B cell (primary cell): ENCODE data around the gene LPCAT3. TPM values are rescaled to one million over a fixed set of nuclear protein-coding genes. Genes with fewer than 3 reads are reported as not detected.

Experiments
- ATAC-seq: fragments of 200-7000 bp; cut with Tn5 transposase; one replicate; pipeline ENCODE4 v1.10.0; 2021; ENCODE audit warnings: low read depth, mild to moderate bottlenecking, moderate number of reproducible peaks, moderate library complexity
- CTCF ChIA-PET: fragments of 350-600 bp; sonication (Branson Sonifier 250); formaldehyde crosslinking; loops from one replicate; lab custom pipeline; 2021; ENCODE audit warnings: antibody characterized with exemption, inconsistent platforms; lab: Charles Lee
- POLR2A ChIA-PET: fragments of 350-600 bp; sonication (Branson Sonifier 250); formaldehyde crosslinking; loops from one replicate; lab custom pipeline; 2021; ENCODE audit warnings: antibody characterized with exemption; lab: Charles Lee
- DNase-seq: peaks from one replicate; pipeline ENCODE4 v3.0.0; 2013
- H2AFZ ChIP-seq: 2 replicates; pipeline ENCODE4 v1.6.1; 2012; ENCODE audit warnings: mild to moderate bottlenecking, low read depth, low read length; ENCODE audit not compliant: insufficient read depth, poor library complexity, severe bottlenecking
- H3K27ac ChIP-seq, 2 donors: 1 replicate in 1 of 2; 2 replicates in 1 of 2; pipeline ENCODE4 v1.5.1; 2012 to 2013; ENCODE audit warnings: low read length in 2 of 2, mild to moderate bottlenecking in 2 of 2, moderate library complexity in 1 of 2
- H3K27me3 ChIP-seq, 4 experiments: fragments of 200-600 bp in 1 of 4; sonication (generic) in 1 of 4; replicated peaks in 1 of 4; 1 replicate in 2 of 4; 2 replicates in 2 of 4; pipeline versions ENCODE4 v1.6.1 to v1.7.0; 2013 to 2016; ENCODE audit warnings: low read length in 3 of 4, mild to moderate bottlenecking in 2 of 4, mixed read lengths in 1 of 4, moderate library complexity in 1 of 4; ENCODE audit not compliant: insufficient read depth in 4 of 4, control insufficient read depth in 3 of 4; ENCODE audit errors: control extremely low read depth in 1 of 4
- H3K36me3 ChIP-seq, 2 experiments: replicated peaks in 1 of 2; 1 replicate in 1 of 2; 2 replicates in 1 of 2; pipeline versions ENCODE4 v1.6.1 to v1.7.1; 2013; ENCODE audit warnings: low read length in 1 of 2; ENCODE audit not compliant: insufficient read depth in 2 of 2, control insufficient read depth in 1 of 2; ENCODE audit errors: control extremely low read depth in 1 of 2, extremely low read depth in 1 of 2
- H3K4me1 ChIP-seq, 2 donors: fragments of 200-600 bp in 1 of 2; sonication (generic) in 1 of 2; 1 replicate in 1 of 2; 2 replicates in 1 of 2; pipeline versions ENCODE4 v1.5.1 to v1.6.1; 2013 to 2017; ENCODE audit warnings: low read length in 2 of 2; ENCODE audit not compliant: control insufficient read depth in 2 of 2, insufficient read depth in 2 of 2
- H3K4me2 ChIP-seq: replicated peaks from 2 replicates; pipeline ENCODE3; 2012; ENCODE audit warnings: mild to moderate bottlenecking, low read depth, low read length; ENCODE audit not compliant: poor library complexity, severe bottlenecking
- H3K4me3 ChIP-seq, 5 experiments: fragments of 200-600 bp in 1 of 5; sonication (generic) in 1 of 5; 1 replicate in 3 of 5; 2 replicates in 2 of 5; pipeline versions ENCODE4 v1.5.1 to v1.7.0; 2011 to 2016; ENCODE audit warnings: low read length in 4 of 5, mild to moderate bottlenecking in 4 of 5, low read depth in 2 of 5, control low read depth in 1 of 5, moderate library complexity in 1 of 5; ENCODE audit not compliant: insufficient read depth in 1 of 5; ENCODE audit errors: control extremely low read depth in 1 of 5, extremely low read depth in 1 of 5
- H3K79me2 ChIP-seq: fragments of 200-600 bp; sonication (generic); one replicate; pipeline ENCODE4 v1.6.0; 2016; ENCODE audit warnings: low read length; ENCODE audit not compliant: control insufficient read depth, insufficient read depth
- H3K9ac ChIP-seq: fragments of 200-600 bp; sonication (generic); 2 replicates; pipeline ENCODE4 v1.6.1; 2017; ENCODE audit warnings: mild to moderate bottlenecking, low read length, moderate library complexity
- H3K9me3 ChIP-seq, 3 donors: one replicate each; pipeline versions ENCODE4 v1.6.1 to v1.7.1; 2013; ENCODE audit warnings: low read length in 2 of 3; ENCODE audit not compliant: control insufficient read depth in 2 of 3, insufficient read depth in 1 of 3; ENCODE audit errors: control extremely low read depth in 1 of 3
- H4K20me1 ChIP-seq: 2 replicates; pipeline ENCODE4 v1.6.0; 2012; ENCODE audit warnings: mild to moderate bottlenecking, low read length; ENCODE audit not compliant: insufficient read depth, control insufficient read depth, poor library complexity, severe bottlenecking
- H3K27ac Mint-ChIP-seq: one replicate; pipeline ENCODE4 v1.8.0; 2021; ENCODE audit warnings: mixed read lengths
- H3K27me3 Mint-ChIP-seq: one replicate; pipeline ENCODE4 v1.8.0; 2021; ENCODE audit warnings: mixed read lengths
- H3K4me1 Mint-ChIP-seq: one replicate; pipeline ENCODE4 v1.8.0; 2021; ENCODE audit warnings: mixed read lengths
- H3K4me3 Mint-ChIP-seq: one replicate; pipeline ENCODE4 v1.8.0; 2021; ENCODE audit warnings: mixed read lengths
- H3K9me3 Mint-ChIP-seq: one replicate; pipeline ENCODE4 v1.8.0; 2022; ENCODE audit warnings: mixed read lengths; ENCODE audit not compliant: insufficient read depth
- EZH2 ChIP-seq: IDR thresholded peaks from 2 replicates; pipeline ENCODE4 v1.6.1; 2012; ENCODE audit warnings: borderline replicate concordance, low read depth, mild to moderate bottlenecking, moderate library complexity, low read length; ENCODE audit not compliant: insufficient read depth, poor library complexity, severe bottlenecking
- WGBS: methylation state at CpG from one replicate; pipeline ENCODE4 v1.1.5; 2013; ENCODE audit warnings: missing lambda C conversion rate; ENCODE audit not compliant: insufficient coverage; 5-methylcytosine and 5-hydroxymethylcytosine counted together
- intact Hi-C: fragments of 100-400 bp; cut with micrococcal nuclease; formaldehyde crosslinking; loops from one replicate; pipeline ENCODE4 v1.10.0; 2022
- polyA plus RNA-seq: library from polyadenylated mRNA; depleted of rRNA; stranded (reverse); fragments of >200 nt; gene quantifications from 2 replicates; pipeline ENCODE4 v1.2.3, GENCODE V29; 2012
- total RNA-seq, 2 donors: library from RNA; stranded (reverse); fragments of 120-200 nt in 1 of 2; gene quantifications; 1 replicate in 1 of 2; 2 replicates in 1 of 2; pipeline versions ENCODE4 v1.2.3 to v1.2.4, GENCODE V29; 2013 to 2022
- TF ChIP-seq, protein P1 (sequence below): fragments of 200-600 bp; IDR thresholded peaks from one replicate; pipeline ENCODE4 v1.8.0; 2022; ENCODE audit warnings: antibody characterized with exemption, mild to moderate bottlenecking

Gene LPCAT3
- total and polyA plus RNA-seq, 2 donors (not counting 1 experiment from before 2014, with no cell fraction given) = 17.6 to 26.2 TPM

DNA sequence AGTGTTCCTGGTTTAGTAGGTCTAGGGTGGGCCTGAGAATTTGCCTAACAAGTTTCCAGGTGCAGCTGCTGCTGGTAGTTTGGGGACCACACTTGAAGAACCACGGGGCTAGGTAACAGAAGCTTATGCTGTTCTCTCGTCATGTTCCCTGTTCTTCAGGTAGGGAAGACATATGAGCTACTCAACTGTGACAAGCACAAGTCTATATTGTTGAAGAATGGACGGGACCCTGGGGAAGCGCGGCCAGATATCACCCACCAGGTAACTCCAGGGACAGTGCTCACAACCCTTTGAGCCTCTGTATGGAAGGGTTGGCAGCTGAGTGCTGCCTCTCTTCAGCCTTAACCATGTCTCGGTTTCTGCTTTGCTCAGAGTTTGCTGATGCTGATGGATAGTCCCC is 44.1 kb downstream of the LPCAT3 start:
- no peaks in the 10 kb centered on the region for H3K9me3 Mint-ChIP-seq
- Histone ChIP-seq H3K9me3 (no peaks in the 10 kb centered on the region), H4K20me1 (peaks cover 20% of the 10 kb centered on the region), H3K4me3 (no peak overlapping the region), H3K36me3 (peaks cover 1 to 48% of the 10 kb centered on the region in 2 experiments), H3K27me3 (no peaks in the 10 kb centered on the region), H3K4me2 (no peak overlapping the region), H3K9ac (no peak overlapping the region), H3K27ac (no peak overlapping the region), H2AFZ (no peak overlapping the region), H3K79me2 (peaks cover 53% of the 10 kb centered on the region), H3K4me1 (peaks cover 14 to 19% of the 10 kb centered on the region in 2 donors)
- no peak overlapping the region for H3K4me3 Mint-ChIP-seq
- H3K27ac Mint-ChIP-seq = no peak overlapping the region
- ChIA-PET CTCF (interaction anchor here (0.8 to 2.3 kb wide), 5 partner anchors 30 to 145 kb away, joined by 3 to 9 read pairs (median 3); partner anchors contain the start of genes C12orf57 and RNU7-1), POLR2A (no interaction called here)
- no peaks in the 10 kb centered on the region for H3K27me3 Mint-ChIP-seq
- peaks cover 27% of the 10 kb centered on the region for H3K4me1 Mint-ChIP-seq
- no peak for TF ChIP-seq EZH2
- TF ChIP-seq, protein P1, sequence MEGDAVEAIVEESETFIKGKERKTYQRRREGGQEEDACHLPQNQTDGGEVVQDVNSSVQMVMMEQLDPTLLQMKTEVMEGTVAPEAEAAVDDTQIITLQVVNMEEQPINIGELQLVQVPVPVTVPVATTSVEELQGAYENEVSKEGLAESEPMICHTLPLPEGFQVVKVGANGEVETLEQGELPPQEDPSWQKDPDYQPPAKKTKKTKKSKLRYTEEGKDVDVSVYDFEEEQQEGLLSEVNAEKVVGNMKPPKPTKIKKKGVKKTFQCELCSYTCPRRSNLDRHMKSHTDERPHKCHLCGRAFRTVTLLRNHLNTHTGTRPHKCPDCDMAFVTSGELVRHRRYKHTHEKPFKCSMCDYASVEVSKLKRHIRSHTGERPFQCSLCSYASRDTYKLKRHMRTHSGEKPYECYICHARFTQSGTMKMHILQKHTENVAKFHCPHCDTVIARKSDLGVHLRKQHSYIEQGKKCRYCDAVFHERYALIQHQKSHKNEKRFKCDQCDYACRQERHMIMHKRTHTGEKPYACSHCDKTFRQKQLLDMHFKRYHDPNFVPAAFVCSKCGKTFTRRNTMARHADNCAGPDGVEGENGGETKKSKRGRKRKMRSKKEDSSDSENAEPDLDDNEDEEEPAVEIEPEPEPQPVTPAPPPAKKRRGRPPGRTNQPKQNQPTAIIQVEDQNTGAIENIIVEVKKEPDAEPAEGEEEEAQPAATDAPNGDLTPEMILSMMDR = no peak
- intact Hi-C loops = no loop called here
- 80% methylated on average over 6 of the region's 6 CpGs for WGBS
- no peak for DNase-seq
- ATAC-seq = no peak

DNA sequence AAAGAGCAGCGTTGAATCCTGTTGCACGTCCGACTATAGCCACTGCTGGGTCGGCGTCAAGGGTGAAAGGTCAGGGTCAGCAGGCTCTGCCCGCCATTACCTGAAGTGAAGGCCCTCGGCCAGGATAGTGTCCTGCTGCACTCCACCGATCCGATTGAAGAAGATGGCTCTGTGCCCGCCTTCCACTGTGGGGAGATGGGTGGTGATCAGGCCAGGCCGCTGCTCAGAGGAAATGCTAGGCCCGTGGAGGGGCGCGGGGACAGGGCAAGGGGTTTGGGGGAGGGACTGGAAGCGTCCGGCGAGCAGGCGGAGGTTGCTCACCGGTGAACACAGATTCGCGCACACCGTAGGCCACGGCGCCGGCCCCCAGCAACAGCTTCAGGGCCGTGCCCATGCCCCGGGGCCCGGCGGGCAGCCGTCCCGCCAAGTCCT is 48.2 kb downstream of the LPCAT3 start:
- no peak for DNase-seq

More for the DNA sequence above, 48.2 kb downstream of the LPCAT3 start:
- intact Hi-C loops = loop anchor here (1.0 to 2.0 kb wide), 10 partner anchors 26 to 219 kb away; partner anchors contain the start of genes C12orf57, C1RL, LPCAT3 and LRRC23
- Mint-ChIP-seq H3K4me3 (peak overlapping the region; percentile 100), H3K4me1 (peaks cover 38% of the 10 kb centered on the region), H3K9me3 (no peaks in the 10 kb centered on the region), H3K27ac (peak overlapping the region; percentile 100), H3K27me3 (no peaks in the 10 kb centered on the region)
- H3K27ac ChIP-seq = peak overlapping the region; percentile 93 to 94
- H3K79me2 ChIP-seq = peaks cover 73% of the 10 kb centered on the region
- ChIA-PET CTCF (interaction anchor here (0.5 to 3.0 kb wide), 4 partner anchors 22 to 281 kb away, joined by 4 to 19 read pairs (median 13); partner anchors contain the start of genes C12orf57, RNU7-1 and ZNF384), POLR2A (interaction anchor here (0.9 to 3.0 kb wide), 5 partner anchors 10 to 32 kb away, joined by 3 to 23 read pairs (median 5); partner anchors contain the start of genes C12orf57 and RNU7-1)
- WGBS = under 1% methylated on average over 31 of the region's 31 CpGs
- H3K4me1 ChIP-seq = peaks cover 20 to 30% of the 10 kb centered on the region in 2 donors
- peak overlapping the region; percentile 94 for H3K4me2 ChIP-seq
- H3K4me3 ChIP-seq = peak overlapping the region; percentile 83 to 99 (median 98)
- H3K27me3 ChIP-seq = no peaks in the 10 kb centered on the region
- H3K9ac ChIP-seq = peak overlapping the region; percentile 96
- H3K9me3 ChIP-seq = no peaks in the 10 kb centered on the region
- peaks cover 0 to 56% of the 10 kb centered on the region in 2 experiments for H3K36me3 ChIP-seq
- TF ChIP-seq EZH2 = no peak
- TF ChIP-seq, protein P1 = no peak
- peaks cover 26% of the 10 kb centered on the region for H4K20me1 ChIP-seq
- H2AFZ ChIP-seq = peak overlapping the region; percentile 93
- no peak for ATAC-seq
